Mammary epithelial cell (primary cell): Measurements from ENCODE around the gene OR6K3.

Source experiments
- CTCF ChIP-seq, 2 donors: IDR thresholded peaks in 1 of 2; conservative IDR thresholded peaks in 1 of 2; 2 replicates each; pipeline ENCODE4 v1.5.1; 2011 to 2012; ENCODE audit warnings: inconsistent platforms in 2 of 2, low read length in 2 of 2, mild to moderate bottlenecking in 2 of 2, control low read depth in 1 of 2, low read depth in 1 of 2; ENCODE audit not compliant: insufficient read depth in 1 of 2; ENCODE audit errors: extremely low read depth in 1 of 2
- EZH2 ChIP-seq: IDR thresholded peaks from 2 replicates; pipeline ENCODE4 v1.6.1; 2012; ENCODE audit warnings: low read length, inconsistent platforms, borderline replicate concordance

DNA sequence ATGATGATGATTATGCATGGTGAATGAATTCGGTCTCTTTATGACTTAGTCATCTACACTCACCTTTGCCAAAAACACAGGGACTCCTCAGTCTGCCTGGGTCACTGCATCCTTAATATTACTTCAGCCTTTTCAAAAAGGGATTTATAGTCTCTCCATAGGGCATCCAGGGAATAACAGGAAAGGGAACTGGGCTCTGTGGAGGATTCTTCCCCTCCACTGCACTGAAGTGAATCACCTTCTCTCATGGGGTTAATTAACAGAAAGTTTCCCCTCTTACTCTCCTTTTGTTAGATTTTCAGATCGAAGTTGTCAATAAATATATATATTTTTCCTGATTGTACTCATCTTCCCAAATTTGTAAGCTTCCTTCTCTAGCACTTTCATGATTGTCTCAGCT is at the start of gene OR6K3:
- TF ChIP-seq CTCF (conservative IDR thresholded peaks at IDR 0.05 in 1 of 2, IDR thresholded peaks at IDR 0.05 in 1 of 2; ENCODE audit: extremely low read depth in 1 of 2, insufficient read depth in 1 of 2, low read depth in 1 of 2, low read length in 2 of 2), result no peak
- TF ChIP-seq EZH2, result no peak
